Effector CD4-positive, alpha-beta T cell (primary cell): ENCODE measurements around the gene HDAC7.

Source experiments
- DNase-seq: peaks from one replicate; pipeline ENCODE4 v3.0.0-alpha.2; 2020

HDAC7 gene

GRCh38 chr12:47791351-47791746 lies 28.4 kb downstream of the HDAC7 start:
- DNase-seq = no peak

GRCh38 chr12:47790676-47791350 lies 28.9 kb downstream of the HDAC7 start:
- no peak for DNase-seq

- DNase-seq = no peak
Measured at GRCh38 chr12:47789712-47790489, 29.8 kb downstream of the HDAC7 start.

GRCh38 chr12:47789141-47789540 lies 30.6 kb downstream of the HDAC7 start:
- no peak for DNase-seq

GRCh38 chr12:47787596-47788319 lies 31.9 kb downstream of the HDAC7 start:
- no peak for DNase-seq

- no peak for DNase-seq
Measured at GRCh38 chr12:47786662-47787280, 32.9 kb downstream of the HDAC7 start.

- no peak for DNase-seq
Measured at GRCh38 chr12:47785887-47786661, 33.6 kb downstream of the HDAC7 start.

- DNase-seq = no peak
Measured at GRCh38 chr12:47785036-47785886, 34.4 kb downstream of the HDAC7 start.

- DNase-seq = no peak
Measured at GRCh38 chr12:47783821-47784819, 35.6 kb downstream of the HDAC7 start.

GRCh38 chr12:47783024-47783755 lies 36.5 kb downstream of the HDAC7 start:
- DNase-seq = no peak

GRCh38 chr12:47782372-47782770 lies 37.3 kb downstream of the HDAC7 start:
- no peak for DNase-seq

- no peak for DNase-seq
Measured at GRCh38 chr12:47781479-47782371, 38.0 kb downstream of the HDAC7 start.

GRCh38 chr12:47779943-47780504 lies 39.7 kb downstream of the HDAC7 start:
- no peak for DNase-seq

- DNase-seq = peak; percentile 92
Measured at GRCh38 chr12:47779301-47779942, 40.3 kb downstream of the HDAC7 start.

GRCh38 chr12:47778881-47779280 lies 40.8 kb downstream of the HDAC7 start:
- DNase-seq = no peak

- DNase-seq = no peak
Measured at GRCh38 chr12:47777741-47778558, 41.8 kb downstream of the HDAC7 start.

GRCh38 chr12:47777151-47777550 lies 42.6 kb downstream of the HDAC7 start:
- no peak for DNase-seq
